GM19025 (cell line): ENCODE measurements around the gene TRIM6.
"Not testable (repeated sequence)": the region's sequence is repeated elsewhere in the genome, so short reads cannot be mapped to it uniquely, and the experiment has no call there.

Source experiments
- ATAC-seq: cut with Tn5 transposase; IDR thresholded peaks from one replicate; pipeline ENCODE4 v1.9.1; 2021; ENCODE audit warnings: mild to moderate bottlenecking, low read depth, moderate library complexity; ENCODE audit not compliant: unreplicated experiment

The TRIM6 gene

DNA sequence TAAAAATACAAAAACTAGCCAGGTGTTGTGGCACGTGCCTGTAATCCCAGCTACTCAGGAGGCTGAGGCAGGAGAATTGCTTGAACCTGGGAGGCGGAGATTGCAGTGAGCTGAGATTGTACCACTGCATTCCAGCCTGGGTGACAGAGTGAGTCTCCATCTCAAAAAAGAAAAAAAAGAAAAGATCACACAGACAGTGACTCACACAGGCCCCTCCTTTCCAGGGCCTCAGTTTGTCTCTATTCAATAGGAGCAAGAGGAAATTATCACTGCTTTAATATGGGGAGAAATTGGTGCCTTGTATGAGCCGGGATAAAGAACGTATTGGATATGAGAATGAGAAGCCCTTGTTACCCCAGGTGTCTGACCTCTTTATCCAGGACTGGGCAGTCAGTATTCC lies 6.4 kb downstream of the TRIM6 start:
- ATAC-seq, result not testable (repeated sequence)

DNA sequence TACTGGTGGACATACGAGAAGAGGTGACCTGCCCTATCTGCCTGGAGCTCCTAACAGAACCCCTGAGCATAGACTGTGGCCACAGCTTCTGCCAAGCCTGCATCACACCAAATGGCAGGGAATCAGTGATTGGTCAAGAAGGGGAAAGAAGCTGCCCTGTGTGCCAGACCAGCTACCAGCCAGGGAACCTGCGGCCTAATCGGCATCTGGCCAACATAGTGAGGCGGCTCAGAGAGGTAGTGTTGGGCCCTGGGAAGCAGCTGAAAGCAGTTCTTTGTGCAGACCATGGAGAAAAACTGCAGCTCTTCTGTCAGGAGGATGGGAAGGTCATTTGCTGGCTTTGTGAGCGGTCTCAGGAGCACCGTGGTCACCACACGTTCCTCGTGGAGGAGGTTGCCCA lies 6.9 kb downstream of the TRIM6 start:
- no peak for ATAC-seq

DNA sequence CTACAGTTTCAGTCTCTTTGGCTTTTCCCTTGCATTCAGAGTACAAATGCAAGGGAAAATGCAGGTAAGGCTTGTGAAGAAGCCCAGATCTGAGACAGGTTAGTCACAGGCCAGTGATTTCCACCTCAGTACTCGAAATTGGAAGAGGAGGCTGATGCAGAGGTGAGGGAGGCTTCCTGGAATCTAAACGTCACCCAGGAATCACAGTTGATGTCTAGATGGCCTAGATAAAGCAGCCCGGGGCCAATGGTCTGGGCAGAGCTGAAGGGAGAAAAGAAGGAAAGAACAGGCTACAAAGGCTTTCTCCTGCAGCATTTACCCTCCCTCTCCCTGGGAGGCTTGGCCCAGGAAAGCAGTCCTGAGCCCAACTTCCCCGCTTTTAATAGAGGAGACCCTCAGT lies 8.5 kb downstream of the TRIM6 start:
- ATAC-seq, result no peak

DNA sequence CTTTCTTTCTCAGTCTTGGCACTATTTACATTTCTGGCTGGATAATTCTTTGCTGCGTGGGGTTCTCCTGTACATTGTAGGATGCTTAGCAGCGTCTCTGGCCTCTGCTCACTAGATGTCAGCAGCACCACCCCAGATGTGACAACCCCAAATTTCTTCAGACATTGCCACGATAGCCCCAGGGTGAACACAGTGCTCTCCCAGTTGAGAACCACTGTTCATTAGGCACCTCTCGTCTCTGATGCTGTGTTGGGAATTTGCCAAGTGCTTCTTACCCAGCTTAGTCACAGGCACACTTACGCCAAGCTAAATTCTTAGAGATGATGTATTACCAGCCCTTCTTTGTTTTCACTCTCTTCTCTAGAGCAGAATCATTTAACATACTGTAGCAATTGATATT lies 9.4 kb downstream of the TRIM6 start:
- no peak for ATAC-seq

DNA sequence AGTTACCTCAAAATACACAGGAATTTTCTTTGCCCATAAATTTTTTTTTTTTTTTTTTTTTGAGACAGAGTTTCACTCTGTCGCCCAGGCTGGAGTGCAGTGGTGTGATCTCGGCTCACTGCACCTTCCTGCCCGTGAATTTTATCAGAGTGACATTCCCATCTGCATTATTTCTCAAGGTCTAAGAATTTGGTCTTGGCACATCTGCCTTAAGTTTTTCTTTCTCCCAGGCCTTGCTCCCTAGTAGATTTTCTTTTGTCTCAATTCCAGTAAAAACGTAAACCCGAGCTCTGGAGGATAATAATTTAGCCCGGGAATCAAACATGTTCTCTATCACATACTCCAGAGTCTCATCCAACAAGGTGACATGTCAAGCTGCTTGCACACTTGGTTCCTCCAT lies 12.4 kb downstream of the TRIM6 start:
- ATAC-seq, result no peak

DNA sequence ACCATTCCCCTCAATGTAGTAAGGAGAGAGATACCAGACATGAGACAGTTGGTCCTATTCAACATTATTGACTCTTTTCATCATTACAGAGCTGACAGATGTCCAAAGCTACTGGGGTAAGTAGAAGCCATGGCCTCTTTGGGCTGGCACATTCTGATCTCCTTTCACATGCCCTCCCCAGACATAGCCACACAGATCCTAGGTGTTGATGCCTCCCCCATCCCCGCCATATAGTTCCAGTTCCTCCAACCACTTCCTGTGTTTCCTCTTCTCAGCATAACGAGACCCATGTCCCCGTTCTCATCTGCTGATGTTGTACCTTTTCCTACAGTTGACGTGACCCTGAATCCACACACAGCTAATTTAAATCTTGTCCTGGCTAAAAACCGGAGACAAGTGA lies 14.0 kb downstream of the TRIM6 start:
- no peak for ATAC-seq

DNA sequence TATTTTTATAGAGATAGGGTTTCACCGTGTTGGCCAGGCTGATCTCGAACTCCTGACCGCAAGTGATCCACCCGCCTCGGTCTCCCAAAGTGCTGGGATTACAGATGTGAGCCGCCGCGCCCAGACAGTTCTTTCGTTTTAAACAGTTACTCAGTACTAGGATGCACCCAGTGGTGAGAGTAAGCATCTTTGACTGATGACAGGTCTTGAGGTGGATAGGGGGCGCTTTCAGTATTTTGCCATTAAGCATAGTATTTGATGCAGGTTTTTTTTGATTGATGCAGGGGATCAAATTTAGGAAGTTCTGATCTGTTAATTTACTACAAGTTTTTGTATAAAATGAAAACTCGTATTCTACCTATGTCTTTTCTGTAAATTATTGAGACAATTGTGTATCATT lies 15.2 kb downstream of the TRIM6 start:
- no peak for ATAC-seq

DNA sequence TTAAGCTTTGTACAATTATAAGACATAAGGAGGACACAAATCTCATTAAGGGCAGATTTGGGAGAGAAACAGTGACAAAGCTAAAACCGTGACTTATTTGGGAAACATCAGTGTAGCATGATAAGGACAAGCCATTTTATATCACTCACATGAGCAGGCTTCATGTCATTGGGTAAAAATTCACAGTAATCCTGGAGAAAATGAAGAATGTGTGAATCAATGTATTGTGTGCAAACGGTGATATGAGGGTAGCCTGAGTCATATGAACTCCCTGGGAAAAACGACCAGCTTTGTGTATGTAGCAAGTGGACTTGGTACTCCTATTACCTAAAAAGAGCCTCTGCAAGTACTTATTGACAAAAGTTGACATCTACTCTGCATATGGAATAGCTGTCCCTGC lies 22.4 kb downstream of the TRIM6 start:
- no peak for ATAC-seq

DNA sequence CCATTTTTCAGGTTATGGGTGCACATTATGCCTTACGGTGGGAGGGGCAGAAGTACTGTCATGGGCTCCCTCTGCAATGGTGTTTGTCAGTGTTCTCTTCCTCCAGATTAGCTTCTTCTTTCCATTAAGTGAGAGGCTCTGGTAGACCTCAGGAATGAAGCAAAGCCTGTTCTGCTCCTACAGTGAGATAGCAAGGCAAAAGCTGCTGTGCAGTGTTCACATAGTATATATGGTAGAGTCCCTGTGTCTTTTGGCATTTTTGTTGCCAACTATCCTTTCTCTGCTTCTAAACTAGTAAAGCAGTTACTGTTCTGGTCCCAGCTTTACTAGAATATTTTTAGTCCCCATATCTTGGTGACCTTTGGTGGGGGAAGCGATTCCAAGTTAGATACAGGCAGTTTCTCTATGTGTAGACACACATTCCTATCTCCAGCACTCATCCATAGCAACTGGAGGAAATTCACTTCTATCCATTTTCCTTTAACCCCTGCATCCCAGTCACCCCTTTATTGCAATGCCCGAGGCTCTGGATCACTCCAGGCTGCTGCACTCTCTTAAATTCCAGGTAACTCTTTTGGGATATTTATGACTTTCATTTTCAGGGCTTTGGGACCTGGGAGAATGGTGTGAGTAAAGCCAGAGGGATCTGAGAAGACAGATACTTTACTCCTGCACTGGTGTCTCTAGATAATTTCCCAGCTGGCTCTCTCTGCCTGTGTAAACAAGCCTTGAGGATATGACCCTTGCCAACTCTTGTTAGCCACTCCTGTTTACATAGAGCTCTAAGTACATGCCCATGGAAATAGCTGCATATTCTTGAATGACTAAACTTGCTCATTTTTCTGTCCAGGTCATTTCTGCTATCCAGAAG lies 24.4 kb downstream of the TRIM6 start:
- no peak for ATAC-seq

DNA sequence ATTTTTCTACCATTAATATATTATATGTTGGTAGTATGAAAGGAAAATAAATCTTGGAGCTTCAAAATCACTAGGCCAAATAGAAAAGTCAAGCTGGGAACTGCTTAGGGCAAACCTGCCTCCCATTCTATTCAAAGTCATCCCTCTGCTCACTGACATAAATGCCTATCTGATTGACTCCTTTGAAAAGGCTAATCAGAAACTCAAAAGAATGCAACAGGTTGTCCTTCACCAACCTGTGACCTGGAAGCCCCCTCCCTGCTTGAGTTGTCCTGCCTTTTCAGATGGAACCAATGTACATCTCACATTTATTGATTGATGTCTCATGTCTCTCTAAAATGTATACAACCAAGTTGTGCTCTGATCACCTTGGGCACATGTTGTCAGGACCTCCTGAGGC lies 25.1 kb downstream of the TRIM6 start:
- no peak for ATAC-seq

DNA sequence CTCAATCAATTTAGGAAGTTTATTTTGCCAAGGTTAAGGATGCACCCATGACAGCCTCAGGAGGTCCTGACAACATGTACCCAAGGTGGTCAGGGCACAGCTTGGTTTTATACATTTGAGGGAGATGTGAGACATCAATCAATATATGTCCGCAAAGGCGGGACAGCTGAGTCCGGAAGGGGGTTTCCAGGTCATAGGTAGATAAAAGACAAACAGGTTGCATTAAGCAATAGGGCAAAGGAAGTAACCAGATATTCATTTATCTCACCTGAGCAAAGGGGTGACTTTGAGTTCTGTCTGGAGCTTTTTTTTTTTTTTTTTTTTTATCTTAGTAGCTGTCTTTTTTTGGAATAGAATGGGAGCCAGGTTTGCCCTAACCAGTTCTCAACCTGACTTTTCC lies 26.4 kb downstream of the TRIM6 start:
- ATAC-seq, result no peak

DNA sequence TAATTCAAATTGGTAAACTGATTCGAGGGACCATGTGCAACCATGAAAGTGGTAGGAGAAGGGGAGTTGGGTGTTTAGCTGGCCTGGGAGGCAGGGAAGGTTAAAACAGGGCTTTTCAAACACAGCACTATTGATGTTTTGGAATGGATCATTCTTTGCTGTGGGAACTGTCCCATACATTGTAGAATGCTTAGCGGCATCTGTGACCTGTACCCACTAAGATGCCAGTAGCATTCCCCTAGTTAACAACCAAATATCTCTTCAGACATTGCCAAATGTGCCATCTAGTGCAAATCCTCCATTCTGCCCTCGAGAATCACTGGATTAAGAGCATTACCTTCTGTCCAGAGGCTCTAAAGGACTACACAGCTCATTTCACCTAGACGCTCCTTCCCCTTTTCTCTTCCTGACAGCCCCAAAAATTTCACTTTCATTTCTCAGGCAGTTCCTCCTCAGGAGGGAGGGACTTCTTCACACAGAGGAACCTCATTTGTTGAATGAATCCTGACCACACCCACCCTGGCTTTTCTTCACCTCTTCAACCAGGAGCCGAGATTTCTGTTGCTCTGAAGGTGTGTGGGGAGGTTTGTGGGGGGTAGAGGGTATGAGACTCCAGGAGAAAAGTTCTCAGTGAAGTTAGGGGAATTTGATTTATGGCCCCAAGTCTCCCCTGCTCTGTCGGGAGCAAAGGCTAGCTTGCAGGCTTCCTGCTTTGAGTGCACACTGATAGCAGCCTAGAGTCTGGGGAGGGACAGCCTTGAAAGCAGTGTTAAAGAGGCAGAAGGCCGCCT lies 28.2 kb downstream of the TRIM6 start, which contains the start of gene TRIM34:
Gene TRIM34 (plus strand): TSS at position 513 of the 791 bp plus-strand sequence. CDS start 7,331 bp downstream, outside the sequence.
- ATAC-seq, result peak; percentile 97

DNA sequence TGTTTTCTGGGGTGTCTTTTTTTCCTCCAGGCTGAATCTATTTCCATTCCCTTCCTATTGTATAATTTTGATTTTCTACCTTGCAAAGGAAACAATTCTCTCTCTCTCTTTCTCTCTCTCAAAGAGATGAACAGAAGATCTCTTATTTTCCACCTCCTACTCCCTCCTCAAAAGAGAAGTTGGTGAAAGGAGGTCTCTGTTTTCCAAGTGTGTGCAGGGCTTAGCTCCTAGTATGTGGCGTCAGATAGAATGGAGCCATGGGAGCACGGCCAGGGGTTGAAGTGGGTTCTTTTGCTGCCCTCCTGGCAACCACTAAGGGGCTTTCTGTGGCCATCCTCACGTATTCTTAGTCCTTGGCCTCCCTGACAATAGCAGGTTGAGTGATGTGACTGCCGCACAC lies 28.8 kb downstream of the TRIM6 start:
- ATAC-seq, result no peak

DNA sequence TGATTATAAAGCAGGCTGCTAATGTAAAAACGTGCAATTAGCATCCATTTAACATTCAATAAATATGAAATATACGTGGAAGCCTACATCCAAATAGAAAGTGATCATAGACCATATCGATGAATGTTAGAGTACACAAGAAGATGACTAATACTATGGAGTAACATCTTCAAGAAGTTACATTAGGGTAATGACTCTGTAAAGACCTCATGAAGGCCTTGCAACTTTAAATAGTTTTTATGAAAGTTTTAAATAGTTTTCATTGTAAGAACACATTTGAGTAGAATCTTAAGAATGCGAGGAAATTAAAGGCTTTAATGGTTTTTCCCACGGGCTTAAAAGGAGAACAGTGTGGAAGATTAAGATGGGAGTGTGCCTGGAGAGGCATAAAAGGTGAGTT lies 29.8 kb downstream of the TRIM6 start:
- no peak for ATAC-seq

DNA sequence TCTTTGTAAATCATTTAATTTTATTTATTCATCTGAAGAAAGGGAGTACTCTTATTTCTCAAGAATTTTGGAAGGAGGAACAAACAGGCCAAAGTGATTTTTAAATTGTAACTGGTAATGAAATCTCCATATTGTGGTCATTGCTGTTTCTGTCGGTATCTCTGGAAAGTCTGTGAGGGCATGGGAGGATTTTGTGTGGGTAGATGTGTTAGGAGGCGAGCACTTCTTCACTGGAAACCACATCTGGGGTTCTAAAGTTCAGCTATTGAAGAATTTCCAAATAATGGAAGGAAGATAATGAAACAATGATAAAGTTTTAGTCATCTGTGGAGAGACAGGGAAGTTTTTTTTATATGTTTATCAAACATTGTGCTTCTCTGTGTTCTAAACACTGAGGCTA lies 35.0 kb downstream of the TRIM6 start:
- ATAC-seq, result no peak

DNA sequence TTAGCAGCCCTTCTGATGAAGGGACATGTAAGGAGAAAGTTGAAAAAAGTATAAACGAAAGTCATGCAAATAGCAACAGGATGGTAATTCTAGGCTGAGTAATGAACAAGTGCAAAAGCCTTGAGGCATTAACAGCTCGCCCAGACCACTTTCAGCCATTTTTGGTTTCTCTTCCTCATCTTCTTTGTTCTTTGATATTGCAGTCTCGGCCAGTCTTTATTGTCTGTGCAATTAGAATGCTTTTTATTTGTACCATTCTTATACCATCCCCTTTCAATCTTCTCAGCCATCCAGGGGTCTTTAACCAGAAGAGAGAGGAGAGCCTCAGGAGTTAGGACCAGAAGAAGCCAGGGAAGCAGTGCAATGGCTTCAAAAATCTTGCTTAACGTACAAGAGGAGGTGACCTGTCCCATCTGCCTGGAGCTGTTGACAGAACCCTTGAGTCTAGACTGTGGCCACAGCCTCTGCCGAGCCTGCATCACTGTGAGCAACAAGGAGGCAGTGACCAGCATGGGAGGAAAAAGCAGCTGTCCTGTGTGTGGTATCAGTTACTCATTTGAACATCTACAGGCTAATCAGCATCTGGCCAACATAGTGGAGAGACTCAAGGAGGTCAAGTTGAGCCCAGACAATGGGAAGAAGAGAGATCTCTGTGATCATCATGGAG lies 35.7 kb downstream of the TRIM6 start:
- ATAC-seq, result peak; percentile 94

DNA sequence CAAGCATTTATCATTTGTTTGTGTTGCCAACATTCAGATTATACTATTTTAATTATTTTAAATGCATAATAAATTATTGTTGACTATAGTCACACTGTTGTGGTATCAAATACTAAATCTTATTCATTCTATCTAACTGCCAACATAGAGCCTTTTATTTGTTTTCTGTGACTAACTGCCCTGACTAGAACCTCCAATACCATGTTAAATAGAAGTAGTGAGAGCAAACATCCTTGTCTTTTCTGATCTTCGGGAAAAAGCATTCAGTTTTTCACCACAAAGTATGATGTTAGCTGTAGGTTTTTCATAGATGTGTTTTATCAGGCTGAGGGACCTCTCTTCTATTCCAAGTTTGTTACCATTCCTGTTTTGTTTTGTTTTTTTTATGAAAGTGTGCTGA lies 43.5 kb downstream of the TRIM6 start:
- no peak for ATAC-seq

DNA sequence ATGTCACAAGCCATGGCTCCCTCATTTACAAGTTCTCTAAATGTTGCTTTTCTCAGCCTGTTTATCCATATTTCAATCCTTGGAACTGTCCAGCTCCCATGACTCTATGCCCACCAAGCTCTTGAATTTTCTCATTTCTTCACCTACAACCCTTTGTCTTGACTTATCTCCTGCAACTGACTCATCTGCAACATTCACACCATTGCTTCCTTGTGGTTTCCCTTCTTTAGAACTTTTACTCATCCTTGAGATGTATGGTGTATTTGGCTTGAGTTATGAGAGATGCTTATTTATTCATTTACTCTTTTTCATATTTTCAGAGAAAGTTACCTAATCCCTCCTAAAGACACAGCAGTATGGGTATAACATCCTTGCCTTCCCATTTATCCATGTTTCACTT lies 47.1 kb downstream of the TRIM6 start:
- no peak for ATAC-seq

DNA sequence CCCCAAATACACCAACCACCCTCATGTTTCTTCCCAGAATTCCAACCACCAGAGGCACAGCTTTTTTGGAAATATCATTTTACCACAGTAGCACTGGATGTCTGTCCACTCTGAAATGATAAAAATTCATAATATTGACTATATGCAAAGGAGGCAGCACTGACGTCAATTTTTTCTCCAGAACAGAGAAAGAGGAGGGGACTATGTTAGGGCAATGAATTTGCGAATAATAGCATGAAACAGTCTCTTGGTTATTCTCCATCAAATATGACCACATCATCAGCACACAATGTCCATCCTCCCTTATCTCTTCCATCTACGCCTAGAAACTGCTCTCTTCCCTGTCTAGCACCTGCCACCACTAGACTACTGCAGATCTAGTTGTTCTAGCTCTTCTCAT lies 49.7 kb downstream of the TRIM6 start:
- ATAC-seq, result no peak

DNA sequence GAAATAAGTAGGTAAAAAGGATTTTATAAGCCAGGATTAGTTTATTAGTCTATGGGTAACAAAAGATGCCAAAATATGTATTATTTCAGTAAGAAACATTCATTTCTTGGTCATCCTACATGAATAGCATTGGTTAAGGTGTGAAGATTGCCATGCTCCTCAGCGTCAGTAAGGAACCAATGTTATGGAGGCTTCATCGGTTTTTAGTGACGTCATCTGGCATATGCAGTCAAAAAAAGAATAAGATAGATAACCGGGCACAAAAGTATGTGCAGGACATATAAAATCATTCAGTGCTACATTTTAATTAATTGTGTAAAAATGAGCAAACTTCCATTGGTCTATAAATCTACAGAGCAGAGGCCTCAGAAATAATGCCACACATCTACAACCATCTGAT lies 59.0 kb downstream of the TRIM6 start:
- no peak for ATAC-seq

DNA sequence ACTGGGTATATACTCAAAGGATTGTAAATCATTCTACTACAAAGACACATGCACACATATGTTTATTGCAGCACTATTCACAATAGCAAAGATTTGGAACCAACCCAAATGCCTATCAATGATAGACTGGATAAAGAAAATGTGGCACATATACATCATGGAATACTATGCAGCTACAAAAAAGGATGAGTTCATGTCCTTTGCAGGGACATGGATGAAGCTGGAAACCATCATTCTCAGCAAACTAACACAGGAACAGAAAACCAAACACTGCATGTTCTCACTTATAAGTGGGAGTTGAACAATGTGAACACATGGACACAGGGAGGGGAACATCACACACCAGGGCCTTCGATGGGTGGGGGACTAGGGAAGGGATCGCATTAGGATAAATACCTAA lies 60.5 kb downstream of the TRIM6 start:
- ATAC-seq, result not testable (repeated sequence)
